ENCODE results near the gene MRPS12.
"Not testable (repeated sequence)": the region's sequence is repeated elsewhere in the genome, so short reads cannot be mapped to it uniquely, and the experiment has no call there.

Gene MRPS12

GRCh38 chr19:38930776-38931520 lies at the start of gene MRPS12:
Gene MRPS12, plus strand, starts transcription at chr19:38930944. Its CDS starts 351 bp downstream, at chr19:38931295.
- Histone ChIP-seq H3K9ac (peak within 1 kb of the TSS; percentile 50), H3K36me3 (ENCODE audit: control insufficient read depth, insufficient read depth, low read length) (no peaks in the 10 kb centered on the region), H3K4me2 (ENCODE audit: low read length) (peak within 1 kb of the TSS; percentile 98), H3K27me3 (ENCODE audit: control insufficient read depth, insufficient read depth, low read length) (no peaks in the 10 kb centered on the region), H3K4me1 (peaks cover 5% of the 10 kb centered on the region), H3K79me2 (no peaks in the 10 kb centered on the region), H3K27ac (peak within 1 kb of the TSS; percentile 91), H2AFZ (peak within 1 kb of the TSS; percentile 87), H3K9me3 (ENCODE audit: control insufficient read depth, low read length) (no peaks in the 10 kb centered on the region), H3K4me3 (ENCODE audit: low read depth, low read length) (peak within 1 kb of the TSS; percentile 100)
- TF ChIP-seq CTCF (IDR thresholded peaks at IDR 0.05) = no peak

- Histone ChIP-seq H3K36me3 (ENCODE audit: control insufficient read depth, insufficient read depth, low read length) (no peaks in the 10 kb centered on the region), H3K4me2 (ENCODE audit: low read length) (no peak overlapping the region), H3K27ac (no peak overlapping the region), H3K4me3 (ENCODE audit: low read depth, low read length) (no peak overlapping the region), H3K4me1 (peaks cover 10% of the 10 kb centered on the region), H3K79me2 (no peaks in the 10 kb centered on the region), H2AFZ (no peak overlapping the region), H3K9me3 (ENCODE audit: control insufficient read depth, low read length) (no peaks in the 10 kb centered on the region), H3K9ac (no peak overlapping the region), H3K27me3 (ENCODE audit: control insufficient read depth, insufficient read depth, low read length) (no peaks in the 10 kb centered on the region)
- TF ChIP-seq CTCF (IDR thresholded peaks at IDR 0.05) = no peak
Measured at GRCh38 chr19:38883286-38883685, 47.5 kb upstream of the MRPS12 start.

DNA sequence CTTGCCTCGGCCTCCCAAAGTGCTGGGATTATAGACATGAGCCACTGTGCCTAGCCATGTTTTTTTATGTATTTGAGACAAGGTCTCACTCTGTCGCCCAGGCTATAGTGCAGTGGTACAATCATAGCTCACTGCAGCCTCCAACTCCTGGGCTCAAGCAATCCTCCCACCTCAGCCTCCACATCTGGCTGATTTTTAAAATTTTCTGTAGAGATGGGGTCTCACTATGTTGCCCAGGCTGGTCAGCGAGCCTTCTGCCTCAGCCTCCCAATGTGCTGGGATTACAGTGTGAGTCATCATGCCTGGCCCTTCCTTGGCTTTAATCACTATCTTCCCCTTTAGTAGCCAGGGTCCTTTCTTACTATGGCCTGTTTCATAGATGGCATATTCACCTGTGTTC lies 46.1 kb upstream of the MRPS12 start:
- not testable (repeated sequence) for H3K4me2 ChIP-seq (ENCODE audit: low read length); H3K9ac ChIP-seq; H3K4me3 ChIP-seq (ENCODE audit: low read depth, low read length); H3K27me3 ChIP-seq (ENCODE audit: control insufficient read depth, insufficient read depth, low read length); H2AFZ ChIP-seq; H3K9me3 ChIP-seq (ENCODE audit: control insufficient read depth, low read length); H3K27ac ChIP-seq; H3K79me2 ChIP-seq; H3K36me3 ChIP-seq (ENCODE audit: control insufficient read depth, insufficient read depth, low read length)
- peaks cover 10% of the 10 kb centered on the region for H3K4me1 ChIP-seq

DNA sequence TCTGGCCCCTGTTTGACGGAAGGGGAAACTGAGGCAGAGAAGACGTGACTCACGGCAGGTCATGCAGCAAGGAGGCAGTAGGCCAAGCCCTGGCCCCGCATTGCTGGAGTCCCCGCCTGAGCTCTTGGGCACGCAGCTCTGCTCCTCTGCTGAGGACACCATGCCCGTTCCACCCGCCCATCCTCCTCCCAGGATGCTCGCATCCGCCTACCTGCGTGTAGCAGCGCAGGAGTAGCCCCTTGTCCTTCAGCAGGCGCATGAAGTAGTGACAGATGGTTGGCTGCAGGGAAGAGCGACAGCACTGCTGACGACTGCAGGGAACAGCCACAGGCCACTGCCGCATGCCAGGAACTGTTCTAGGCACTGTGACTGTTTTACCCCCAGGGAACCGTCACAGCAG lies 41.9 kb upstream of the MRPS12 start:
- Histone ChIP-seq H3K4me2 (ENCODE audit: low read length) (no peak overlapping the region), H3K9ac (no peak overlapping the region), H3K27me3 (ENCODE audit: control insufficient read depth, insufficient read depth, low read length) (no peaks in the 10 kb centered on the region), H3K79me2 (no peaks in the 10 kb centered on the region), H3K9me3 (ENCODE audit: control insufficient read depth, low read length) (no peaks in the 10 kb centered on the region), H3K27ac (no peak overlapping the region), H2AFZ (no peak overlapping the region), H3K36me3 (ENCODE audit: control insufficient read depth, insufficient read depth, low read length) (no peaks in the 10 kb centered on the region), H3K4me1 (peaks cover 10% of the 10 kb centered on the region), H3K4me3 (ENCODE audit: low read depth, low read length) (no peak overlapping the region)
- no peak for TF ChIP-seq CTCF (IDR thresholded peaks at IDR 0.05)

DNA sequence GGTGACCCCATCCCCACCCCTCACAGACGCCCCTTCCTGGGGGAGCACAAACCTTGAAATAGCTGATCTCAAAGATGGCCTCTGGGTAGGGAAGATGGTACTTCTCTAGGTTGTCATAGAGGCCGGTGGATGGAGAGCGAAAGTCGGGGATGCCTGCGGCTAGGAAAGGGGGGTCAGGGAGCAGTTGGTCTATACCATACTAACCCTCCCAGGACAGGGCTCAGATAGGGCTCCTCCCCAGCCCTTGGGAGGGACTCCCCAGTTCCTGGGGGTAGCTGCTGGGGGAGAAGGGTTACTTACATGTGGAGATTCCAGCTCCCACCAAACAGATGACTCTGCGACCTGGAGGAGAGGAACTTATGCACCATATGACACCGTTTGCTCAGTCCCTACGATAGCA lies 40.9 kb upstream of the MRPS12 start:
- no peak overlapping the region for H3K4me3 ChIP-seq (ENCODE audit: low read depth, low read length)
- H3K4me1 ChIP-seq = peaks cover 10% of the 10 kb centered on the region
- no peaks in the 10 kb centered on the region for H3K27me3 ChIP-seq (ENCODE audit: control insufficient read depth, insufficient read depth, low read length)
- no peaks in the 10 kb centered on the region for H3K79me2 ChIP-seq
- no peak for TF ChIP-seq CTCF (IDR thresholded peaks at IDR 0.05)
- H3K36me3 ChIP-seq (ENCODE audit: control insufficient read depth, insufficient read depth, low read length) = no peaks in the 10 kb centered on the region
- H3K27ac ChIP-seq = no peak overlapping the region
- H2AFZ ChIP-seq = no peak overlapping the region
- no peak overlapping the region for H3K4me2 ChIP-seq (ENCODE audit: low read length)
- H3K9me3 ChIP-seq (ENCODE audit: control insufficient read depth, low read length) = no peaks in the 10 kb centered on the region
- H3K9ac ChIP-seq = no peak overlapping the region

Data from parathyroid adenoma (tissue), 2 donors.